AG09319 (cell line): ENCODE data around the gene SYCE1L.
"Not testable (repeated sequence)": the region's sequence is repeated elsewhere in the genome, so short reads cannot be mapped to it uniquely, and the experiment has no call there.

Source experiments
- DNase-seq: peaks from one replicate; pipeline ENCODE4 v3.0.0-alpha.2; 2010; ENCODE audit warnings: low read depth; ENCODE audit errors: extremely low read depth
- CTCF ChIP-seq: IDR thresholded peaks from 2 replicates; pipeline ENCODE4 v1.5.1; 2011; ENCODE audit warnings: low read depth, mild to moderate bottlenecking, inconsistent platforms, low read length, moderate library complexity

The SYCE1L gene

GRCh38 chr16:77231047-77231446, 31.8 kb downstream of the SYCE1L start:
- no peak for TF ChIP-seq CTCF
- no peak for DNase-seq

GRCh38 chr16:77233799-77234519, 34.8 kb downstream of the SYCE1L start:
- no peak for DNase-seq
- TF ChIP-seq CTCF: no peak

- TF ChIP-seq CTCF: no peak
- DNase-seq: no peak
These were observed 35.4 kb downstream of the SYCE1L start for GRCh38 chr16:77234611-77235010.

GRCh38 chr16:77236063-77236511, 36.9 kb downstream of the SYCE1L start:
- peak; percentile 58 for DNase-seq
- no peak; the same call in none of the 2 replicates for TF ChIP-seq CTCF

GRCh38 chr16:77238593-77238992, 39.4 kb downstream of the SYCE1L start:
- no peak for DNase-seq
- TF ChIP-seq CTCF: no peak

GRCh38 chr16:77242471-77242870, 43.3 kb downstream of the SYCE1L start:
- DNase-seq: not testable (repeated sequence)

- TF ChIP-seq CTCF: no peak
- DNase-seq: no peak
These were observed 46.9 kb downstream of the SYCE1L start for GRCh38 chr16:77246150-77246549.

- no peak for TF ChIP-seq CTCF
- no peak for DNase-seq
These were observed 51.2 kb downstream of the SYCE1L start for GRCh38 chr16:77250400-77250799.
